Uterus (tissue), 4 donors: ENCODE data around the gene RNPC3. TPM values are rescaled to one million over a fixed set of nuclear protein-coding genes. Genes with fewer than 3 reads are reported as not detected.
"Not testable (repeated sequence)": the region's sequence is repeated elsewhere in the genome, so short reads cannot be mapped to it uniquely, and the experiment has no call there.

ENCODE experiments used
- DNase-seq, 2 donors: peaks; one replicate each; pipeline ENCODE4 v3.0.0-alpha.2; 2019 to 2020
- H3K27ac ChIP-seq, 2 donors: fragments of 200-600 bp; sonication (generic); 1 replicate in 1 of 2; 2 replicates in 1 of 2; pipeline ENCODE4 v1.5.1; 2016 to 2018
- H3K27me3 ChIP-seq, 2 donors: fragments of 200-600 bp; sonication (generic); one replicate each; pipeline ENCODE4 v1.5.1; 2018 to 2019; ENCODE audit warnings: control low read depth in 1 of 2
- H3K36me3 ChIP-seq, 2 donors: fragments of 200-600 bp; sonication (generic); one replicate each; pipeline ENCODE4 v1.5.1; 2019; ENCODE audit warnings: control low read depth in 1 of 2
- H3K4me1 ChIP-seq, 2 donors: fragments of 200-600 bp; sonication (generic); one replicate each; pipeline ENCODE4 v1.5.1; 2018 to 2019; ENCODE audit warnings: control low read depth in 1 of 2
- H3K4me3 ChIP-seq, 2 donors: fragments of 200-600 bp; sonication (generic); 1 replicate in 1 of 2; 2 replicates in 1 of 2; pipeline ENCODE4 v1.5.1; 2018 to 2019; ENCODE audit warnings: mild to moderate bottlenecking in 1 of 2
- H3K9me3 ChIP-seq, 2 donors: fragments of 200-600 bp; sonication (generic); one replicate each; pipeline ENCODE4 v1.5.1; 2019; ENCODE audit warnings: control low read depth in 1 of 2
- CTCF ChIP-seq, 4 experiments: fragments of 200-600 bp in 2 of 4; fragments of 450-650 bp in 2 of 4; sonication (generic) in 2 of 4; IDR thresholded peaks; one replicate each; pipeline ENCODE4 v1.5.1; 2016 to 2019; ENCODE audit warnings: antibody characterized with exemption in 4 of 4, mild to moderate bottlenecking in 2 of 4, moderate library complexity in 1 of 4
- POLR2A ChIP-seq, 2 donors: fragments of 450-650 bp; IDR thresholded peaks; one replicate each; pipeline ENCODE4 v1.6.1; 2016; ENCODE audit warnings: antibody characterized with exemption in 2 of 2, mild to moderate bottlenecking in 1 of 2, moderate library complexity in 1 of 2
- intact Hi-C: fragments of 100-400 bp; cut with DNase I; formaldehyde crosslinking; loops from one replicate; pipeline ENCODE4 v1.15.1; 2023; ENCODE audit warnings: low total_unique reads
- total RNA-seq, 4 donors: library from RNA; depleted of rRNA in 3 of 4; stranded (reverse); fragments of >200 nt in 3 of 4; gene quantifications; one replicate each; pipeline versions ENCODE4 v1.1.0 to v1.2.4, GENCODE V29; 2014 to 2023
- donor health status: DM: yes; HTN: yes; CAD: no.

The RNPC3 gene
- total RNA-seq, 4 donors from 2014 or later, result 17.6 to 49.1 (median 23.0) TPM

- no peaks in the 10 kb centered on the region for H3K4me1 ChIP-seq
- H3K4me3 ChIP-seq, result no peak overlapping the region
- H3K27ac ChIP-seq, result no peak overlapping the region
- DNase-seq, result no peak
- no peaks in the 10 kb centered on the region for H3K9me3 ChIP-seq
- no peak for TF ChIP-seq POLR2A (IDR thresholded peaks at IDR 0.05)
- TF ChIP-seq CTCF (IDR thresholded peaks at IDR 0.05), result no peak
- intact Hi-C loops, result no loop called here
- H3K36me3 ChIP-seq, result no peaks in the 10 kb centered on the region
- H3K27me3 ChIP-seq, result no peaks in the 10 kb centered on the region
These were observed 58.4 kb downstream of the RNPC3 start for GRCh38 chr1:103583887-103584286.

- TF ChIP-seq POLR2A (IDR thresholded peaks at IDR 0.05) (no peak), CTCF (IDR thresholded peaks at IDR 0.05) (no peak)
- no peaks in the 10 kb centered on the region for H3K36me3 ChIP-seq
- no peak overlapping the region for H3K4me3 ChIP-seq
- H3K9me3 ChIP-seq, result no peaks in the 10 kb centered on the region
- no peak overlapping the region for H3K27ac ChIP-seq
- H3K27me3 ChIP-seq, result no peaks in the 10 kb centered on the region
- no peaks in the 10 kb centered on the region for H3K4me1 ChIP-seq
- DNase-seq, result no peak
- intact Hi-C loops, result no loop called here
These were observed 59.0 kb downstream of the RNPC3 start for GRCh38 chr1:103584537-103584936.

- H3K9me3 ChIP-seq, H3K36me3 ChIP-seq, H3K4me3 ChIP-seq, H3K27ac ChIP-seq, intact Hi-C loops, H3K27me3 ChIP-seq, H3K4me1 ChIP-seq, DNase-seq: not testable (repeated sequence)
These were observed 77.2 kb downstream of the RNPC3 start for GRCh38 chr1:103602740-103603139.

Other genes starting within 250 kb of the RNPC3 start
- gene AMY2B, start 45.9 kb downstream of the RNPC3 start, total RNA-seq, result 10 to 100 TPM; 28.2 to 76.7 (median 41.1) TPM
- under 1 TPM in 1 of 4 donors, not detected in 3; 0.27 TPM for gene AMY2A, start 91.7 kb downstream of the RNPC3 start, total RNA-seq
- 1 to 10 TPM in 1 of 4 donors, under 1 TPM in 1, not detected in 2; 0.76 to 1.1 TPM for gene AMY1A, start 130.1 kb downstream of the RNPC3 start, total RNA-seq
- gene AMY1B, start 170.5 kb downstream of the RNPC3 start, total RNA-seq, result 1 to 10 TPM in 2 of 4 donors, not detected in 2; 1.1 to 4.6 TPM
- 1 to 10 TPM in 1 of 4 donors, not detected in 3; 4.0 TPM for gene AMY1C, start 224.2 kb downstream of the RNPC3 start, total RNA-seq